CD14-positive monocyte (primary cell): ENCODE results near the gene PTGER4. TPM values are rescaled to one million over a fixed set of nuclear protein-coding genes. Genes with fewer than 3 reads are reported as not detected.

ENCODE experiments used
- DNase-seq, 3 donors: peaks; one replicate each; pipeline ENCODE4 v3.0.0-alpha.2; 2011 to 2022
- H2AFZ ChIP-seq: 2 replicates; pipeline ENCODE4 v1.6.0; 2012; ENCODE audit warnings: mild to moderate bottlenecking, low read depth, low read length, inconsistent platforms; ENCODE audit not compliant: insufficient read depth, poor library complexity, severe bottlenecking
- H3K27ac ChIP-seq, 2 donors: 1 replicate in 1 of 2; 2 replicates in 1 of 2; pipeline ENCODE4 v1.5.1; 2012 to 2013; ENCODE audit warnings: low read length in 2 of 2, control low read depth in 1 of 2, inconsistent platforms in 1 of 2, low read depth in 1 of 2, mild to moderate bottlenecking in 1 of 2
- H3K27me3 ChIP-seq, 2 donors: one replicate each; pipeline versions ENCODE4 v1.6.0 to v1.6.1; 2011 to 2013; ENCODE audit warnings: low read length in 2 of 2; ENCODE audit not compliant: control insufficient read depth in 2 of 2, insufficient read depth in 2 of 2
- H3K36me3 ChIP-seq, 2 donors: replicated peaks in 1 of 2; 1 replicate in 1 of 2; 2 replicates in 1 of 2; pipeline versions ENCODE4 v1.5.1 to v1.6.1; 2012 to 2013; ENCODE audit warnings: low read length in 2 of 2, control low read depth in 1 of 2, inconsistent platforms in 1 of 2, mild to moderate bottlenecking in 1 of 2; ENCODE audit not compliant: insufficient read depth in 2 of 2, control insufficient read depth in 1 of 2
- H3K4me1 ChIP-seq, 2 donors: 1 replicate in 1 of 2; 2 replicates in 1 of 2; pipeline versions ENCODE4 v1.5.1 to v1.6.1; 2012 to 2013; ENCODE audit warnings: low read length in 2 of 2, control low read depth in 1 of 2, inconsistent platforms in 1 of 2, mild to moderate bottlenecking in 1 of 2, moderate library complexity in 1 of 2; ENCODE audit not compliant: insufficient read depth in 2 of 2, control insufficient read depth in 1 of 2
- H3K4me2 ChIP-seq: replicated peaks from 2 replicates; pipeline ENCODE3; 2012; ENCODE audit warnings: low read length, moderate library complexity, mild to moderate bottlenecking; ENCODE audit not compliant: poor library complexity, severe bottlenecking; ENCODE audit errors: extremely low read depth
- H3K4me3 ChIP-seq, 3 experiments: fragments of 200-600 bp in 1 of 3; sonication (generic) in 1 of 3; replicated peaks in 1 of 3; 1 replicate in 2 of 3; 2 replicates in 1 of 3; pipeline ENCODE4 v1.5.1; 2011 to 2013; ENCODE audit warnings: low read length in 3 of 3, mild to moderate bottlenecking in 3 of 3, control low read depth in 2 of 3, low read depth in 2 of 3, inconsistent platforms in 1 of 3, moderate library complexity in 1 of 3
- H3K79me2 ChIP-seq: 2 replicates; pipeline ENCODE4 v1.6.0; 2012; ENCODE audit warnings: mild to moderate bottlenecking, control low read depth, inconsistent platforms, low read length, moderate library complexity; ENCODE audit not compliant: insufficient read depth
- H3K9ac ChIP-seq: 2 replicates; pipeline ENCODE4 v1.6.0; 2017; ENCODE audit warnings: low read length, mild to moderate bottlenecking; ENCODE audit not compliant: insufficient read depth, poor library complexity, severe bottlenecking
- H3K9me3 ChIP-seq, 2 donors: replicated peaks in 1 of 2; 1 replicate in 1 of 2; 2 replicates in 1 of 2; pipeline versions ENCODE4 v1.5.1 to v1.6.1; 2012 to 2013; ENCODE audit warnings: low read length in 2 of 2, control low read depth in 1 of 2; ENCODE audit not compliant: control insufficient read depth in 1 of 2, insufficient read depth in 1 of 2
- H4K20me1 ChIP-seq: 2 replicates; pipeline ENCODE4 v1.6.0; 2012; ENCODE audit warnings: mild to moderate bottlenecking, low read length, control low read depth, moderate library complexity; ENCODE audit not compliant: insufficient read depth
- H3K27ac Mint-ChIP-seq, 7 donors: one replicate each; pipeline ENCODE4 v1.8.0; 2020; ENCODE audit warnings: mild to moderate bottlenecking in 7 of 7, mixed read lengths in 7 of 7, moderate library complexity in 6 of 7, inconsistent platforms in 2 of 7
- H3K27me3 Mint-ChIP-seq, 3 donors: one replicate each; pipeline ENCODE4 v1.8.0; 2021 to 2022; ENCODE audit warnings: low read depth in 3 of 3, mild to moderate bottlenecking in 3 of 3, mixed read lengths in 3 of 3, moderate library complexity in 3 of 3, inconsistent platforms in 1 of 3
- H3K36me3 Mint-ChIP-seq, 2 donors: one replicate each; pipeline ENCODE4 v1.8.0; 2020; ENCODE audit warnings: mixed read lengths in 2 of 2, inconsistent platforms in 1 of 2, mild to moderate bottlenecking in 1 of 2
- H3K4me1 Mint-ChIP-seq: one replicate; pipeline ENCODE4 v1.8.0; 2020; ENCODE audit warnings: mild to moderate bottlenecking, mixed read lengths
- H3K4me3 Mint-ChIP-seq, 2 donors: one replicate each; pipeline ENCODE4 v1.8.0; 2020; ENCODE audit warnings: mild to moderate bottlenecking in 2 of 2, mixed read lengths in 2 of 2, moderate library complexity in 1 of 2
- H3K9me3 Mint-ChIP-seq, 7 donors: one replicate each; pipeline ENCODE4 v1.8.0; 2020 to 2022; ENCODE audit warnings: mixed read lengths in 7 of 7, mild to moderate bottlenecking in 6 of 7, moderate library complexity in 6 of 7, inconsistent platforms in 2 of 7
- CTCF ChIP-seq: fragments of 200-600 bp; IDR thresholded peaks from one replicate; pipeline ENCODE4 v1.8.0; 2022; ENCODE audit warnings: antibody characterized with exemption, mild to moderate bottlenecking
- WGBS: methylation state at CpG from one replicate; pipeline ENCODE4 v1.1.5; 2013; ENCODE audit warnings: missing lambda C conversion rate; ENCODE audit not compliant: insufficient coverage; 5-methylcytosine and 5-hydroxymethylcytosine counted together
- intact Hi-C, 2 donors: fragments of 100-400 bp; cut with micrococcal nuclease; formaldehyde crosslinking; loops; one replicate each; pipeline versions ENCODE4 v1.15.0 to v1.15.1; 2023
- polyA plus RNA-seq, 3 donors: library from polyadenylated mRNA; depleted of rRNA in 1 of 3; unstranded in 2 of 3; stranded (reverse) in 1 of 3; fragments of 300-500 nt in 2 of 3; fragments of >200 nt in 1 of 3; fragmentation: Illumina TruSeq in 2 of 3; gene quantifications; 1 replicate in 2 of 3; 2 replicates in 1 of 3; pipeline ENCODE4 v1.2.3, GENCODE V29; 2012 to 2021

PTGER4 gene
- polyA plus RNA-seq, 3 donors, result 44.4 to 119 (median 64.3) TPM

GRCh38 chr5:40733434-40733833 lies 53.7 kb downstream of the PTGER4 start:
- WGBS, result no CpG with 5 or more reads among the region's 2 CpGs
- intact Hi-C loops, result loop anchor here (5.0 to 10.0 kb wide), 4 partner anchors 786 to 1149 kb away; no protein-coding TSS in a partner anchor
- H3K27ac Mint-ChIP-seq, result no peak overlapping the region

GRCh38 chr5:40733879-40734563 lies 54.3 kb downstream of the PTGER4 start:
- Histone ChIP-seq H3K4me3 (no peak overlapping the region), H4K20me1 (no peaks in the 10 kb centered on the region), H3K36me3 (peaks cover 3 to 12% of the 10 kb centered on the region in 2 donors), H3K27ac (no peak overlapping the region), H3K79me2 (no peaks in the 10 kb centered on the region), H2AFZ (no peak overlapping the region), H3K9me3 (no peaks in the 10 kb centered on the region), H3K9ac (no peak overlapping the region), H3K4me2 (no peak overlapping the region), H3K4me1 (peaks cover 8 to 13% of the 10 kb centered on the region in 2 donors), H3K27me3 (no peaks in the 10 kb centered on the region)
- Mint-ChIP-seq H3K36me3 (peaks cover 20 to 27% of the 10 kb centered on the region in 2 donors), H3K4me3 (no peak overlapping the region), H3K9me3 (peaks cover 0 to 2% (median 0%) of the 10 kb centered on the region in 7 donors), H3K27ac (peak overlapping the region in 1 of 7 donors; percentile 55), H3K27me3 (peaks cover 0 to 2% (median 0%) of the 10 kb centered on the region in 3 donors), H3K4me1 (peaks cover 10% of the 10 kb centered on the region)
- DNase-seq, result no peak
- TF ChIP-seq CTCF, result no peak
- WGBS, result 100% methylated on average over 1 of the region's 3 CpGs
- intact Hi-C loops, result loop anchor here (5.0 to 10.0 kb wide), 4 partner anchors 787 to 1149 kb away; no protein-coding TSS in a partner anchor

More at GRCh38 chr5:40733434-40733833, 53.7 kb downstream of the PTGER4 start:
- Mint-ChIP-seq H3K4me1 (peaks cover 10% of the 10 kb centered on the region), H3K36me3 (peaks cover 17 to 27% of the 10 kb centered on the region in 2 donors), H3K9me3 (peaks cover 0 to 2% (median 0%) of the 10 kb centered on the region in 7 donors), H3K27me3 (peaks cover 0 to 2% (median 0%) of the 10 kb centered on the region in 3 donors), H3K4me3 (no peak overlapping the region)
- Histone ChIP-seq H3K4me3 (no peak overlapping the region), H3K4me2 (no peak overlapping the region), H3K79me2 (no peaks in the 10 kb centered on the region), H3K9ac (no peak overlapping the region), H2AFZ (no peak overlapping the region), H3K9me3 (no peaks in the 10 kb centered on the region), H3K27ac (no peak overlapping the region), H3K27me3 (no peaks in the 10 kb centered on the region), H4K20me1 (no peaks in the 10 kb centered on the region), H3K36me3 (peaks cover 5 to 12% of the 10 kb centered on the region in 2 donors), H3K4me1 (peaks cover 8 to 13% of the 10 kb centered on the region in 2 donors)
- peak in 1 of 3 donors; percentile 6 for DNase-seq
- TF ChIP-seq CTCF, result no peak
